Lower leg skin (tissue), 3 donors: ENCODE results near the gene PI16.

ENCODE experiments used
- POLR2A ChIP-seq, 2 donors: fragments of 450-650 bp; IDR thresholded peaks; one replicate each; pipeline ENCODE4 v1.6.1; 2016 to 2017; ENCODE audit warnings: antibody characterized with exemption in 2 of 2, mild to moderate bottlenecking in 1 of 2, moderate library complexity in 1 of 2
- TF ChIP-seq, protein P1 (sequence below), 3 donors: fragments of 450-650 bp; IDR thresholded peaks; one replicate each; pipeline ENCODE4 v1.5.1; 2016; ENCODE audit warnings: antibody characterized with exemption in 3 of 3, mild to moderate bottlenecking in 3 of 3, moderate library complexity in 2 of 3

GRCh38 chr6:36973647-36974046, 19.1 kb downstream of the PI16 start:
- TF ChIP-seq, protein P1, sequence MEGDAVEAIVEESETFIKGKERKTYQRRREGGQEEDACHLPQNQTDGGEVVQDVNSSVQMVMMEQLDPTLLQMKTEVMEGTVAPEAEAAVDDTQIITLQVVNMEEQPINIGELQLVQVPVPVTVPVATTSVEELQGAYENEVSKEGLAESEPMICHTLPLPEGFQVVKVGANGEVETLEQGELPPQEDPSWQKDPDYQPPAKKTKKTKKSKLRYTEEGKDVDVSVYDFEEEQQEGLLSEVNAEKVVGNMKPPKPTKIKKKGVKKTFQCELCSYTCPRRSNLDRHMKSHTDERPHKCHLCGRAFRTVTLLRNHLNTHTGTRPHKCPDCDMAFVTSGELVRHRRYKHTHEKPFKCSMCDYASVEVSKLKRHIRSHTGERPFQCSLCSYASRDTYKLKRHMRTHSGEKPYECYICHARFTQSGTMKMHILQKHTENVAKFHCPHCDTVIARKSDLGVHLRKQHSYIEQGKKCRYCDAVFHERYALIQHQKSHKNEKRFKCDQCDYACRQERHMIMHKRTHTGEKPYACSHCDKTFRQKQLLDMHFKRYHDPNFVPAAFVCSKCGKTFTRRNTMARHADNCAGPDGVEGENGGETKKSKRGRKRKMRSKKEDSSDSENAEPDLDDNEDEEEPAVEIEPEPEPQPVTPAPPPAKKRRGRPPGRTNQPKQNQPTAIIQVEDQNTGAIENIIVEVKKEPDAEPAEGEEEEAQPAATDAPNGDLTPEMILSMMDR (IDR thresholded peaks at IDR 0.05): no peak
- TF ChIP-seq POLR2A (IDR thresholded peaks at IDR 0.05): no peak
